Neutrophil (primary cell): ENCODE results near the gene ASB13.

Experiments
- H3K27ac ChIP-seq: fragments of 200-600 bp; sonication (generic); 2 replicates; pipeline ENCODE4 v1.5.1; 2016; ENCODE audit warnings: mild to moderate bottlenecking, moderate library complexity
- H3K27me3 ChIP-seq: fragments of 200-600 bp; sonication (generic); 2 replicates; pipeline ENCODE4 v1.6.0; 2016; ENCODE audit warnings: mild to moderate bottlenecking
- H3K36me3 ChIP-seq: fragments of 200-600 bp; sonication (generic); 2 replicates; pipeline ENCODE4 v1.5.1; 2017
- H3K4me1 ChIP-seq, 2 experiments: fragments of 200-600 bp in 1 of 2; sonication (generic) in 1 of 2; 1 replicate in 1 of 2; 2 replicates in 1 of 2; pipeline versions ENCODE4 v1.5.1 to v1.6.1; 2013 to 2016; ENCODE audit warnings: low read depth in 1 of 2, low read length in 1 of 2, mild to moderate bottlenecking in 1 of 2, moderate library complexity in 1 of 2; ENCODE audit not compliant: control insufficient read depth in 1 of 2, insufficient read depth in 1 of 2
- H3K4me3 ChIP-seq, 2 experiments: fragments of 200-600 bp in 1 of 2; sonication (generic) in 1 of 2; 1 replicate in 1 of 2; 2 replicates in 1 of 2; pipeline ENCODE4 v1.5.1; 2013 to 2016; ENCODE audit warnings: low read depth in 1 of 2, low read length in 1 of 2, mild to moderate bottlenecking in 1 of 2, moderate library complexity in 1 of 2
- H3K9me3 ChIP-seq: fragments of 200-600 bp; sonication (generic); 2 replicates; pipeline ENCODE4 v1.5.1; 2016
- TF ChIP-seq, protein P1 (sequence below): fragments of 200-600 bp; sonication (generic); IDR thresholded peaks from 2 replicates; pipeline ENCODE4 v1.5.1; 2016; ENCODE audit warnings: antibody characterized with exemption

ASB13 gene

DNA sequence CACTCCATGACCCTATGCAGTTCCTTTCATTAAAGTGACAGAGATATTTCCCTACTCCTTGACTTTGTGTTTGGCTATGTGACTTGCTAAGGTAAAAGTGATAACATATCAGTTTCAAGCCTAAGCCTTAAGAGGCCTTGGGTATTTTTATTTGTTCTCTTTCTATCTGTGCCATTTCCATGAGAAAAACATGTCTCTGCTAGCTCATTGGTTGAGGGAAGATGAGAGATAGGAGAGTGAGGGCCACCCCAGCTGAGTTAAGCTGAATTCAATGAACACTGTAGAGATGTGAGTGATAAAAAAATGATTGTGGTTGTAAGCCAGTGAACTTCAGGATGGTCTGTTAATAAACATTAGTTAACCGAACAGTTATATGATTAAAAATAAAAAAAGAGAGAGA, 31.7 kb upstream of the ASB13 start:
- H3K27me3 ChIP-seq, result no peaks in the 10 kb centered on the region
- peaks cover 19 to 24% of the 10 kb centered on the region in 2 experiments for H3K4me1 ChIP-seq
- no peaks in the 10 kb centered on the region for H3K36me3 ChIP-seq
- TF ChIP-seq, protein P1, sequence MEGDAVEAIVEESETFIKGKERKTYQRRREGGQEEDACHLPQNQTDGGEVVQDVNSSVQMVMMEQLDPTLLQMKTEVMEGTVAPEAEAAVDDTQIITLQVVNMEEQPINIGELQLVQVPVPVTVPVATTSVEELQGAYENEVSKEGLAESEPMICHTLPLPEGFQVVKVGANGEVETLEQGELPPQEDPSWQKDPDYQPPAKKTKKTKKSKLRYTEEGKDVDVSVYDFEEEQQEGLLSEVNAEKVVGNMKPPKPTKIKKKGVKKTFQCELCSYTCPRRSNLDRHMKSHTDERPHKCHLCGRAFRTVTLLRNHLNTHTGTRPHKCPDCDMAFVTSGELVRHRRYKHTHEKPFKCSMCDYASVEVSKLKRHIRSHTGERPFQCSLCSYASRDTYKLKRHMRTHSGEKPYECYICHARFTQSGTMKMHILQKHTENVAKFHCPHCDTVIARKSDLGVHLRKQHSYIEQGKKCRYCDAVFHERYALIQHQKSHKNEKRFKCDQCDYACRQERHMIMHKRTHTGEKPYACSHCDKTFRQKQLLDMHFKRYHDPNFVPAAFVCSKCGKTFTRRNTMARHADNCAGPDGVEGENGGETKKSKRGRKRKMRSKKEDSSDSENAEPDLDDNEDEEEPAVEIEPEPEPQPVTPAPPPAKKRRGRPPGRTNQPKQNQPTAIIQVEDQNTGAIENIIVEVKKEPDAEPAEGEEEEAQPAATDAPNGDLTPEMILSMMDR, result no peak
- no peak overlapping the region for H3K4me3 ChIP-seq
- H3K9me3 ChIP-seq, result no peaks in the 10 kb centered on the region
- H3K27ac ChIP-seq, result no peak overlapping the region

DNA sequence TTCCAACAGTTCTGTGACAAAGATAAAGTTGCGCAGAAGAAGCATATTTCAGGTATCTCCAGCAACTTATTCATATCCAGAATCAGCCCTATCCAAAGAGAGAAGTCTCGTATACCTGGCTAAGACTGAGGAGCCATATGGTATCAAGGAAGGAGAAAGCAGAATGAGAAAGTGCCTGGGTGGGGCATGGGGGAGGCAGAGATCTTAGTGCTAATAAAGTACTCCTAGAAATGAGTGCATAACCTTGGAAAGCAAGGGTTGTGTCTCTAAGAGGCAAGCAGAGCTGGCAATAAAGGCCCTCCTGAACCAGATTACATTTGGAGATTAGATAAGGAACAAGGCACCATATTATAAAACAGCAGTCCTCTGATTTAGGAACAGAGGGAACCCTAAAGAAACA, 30.9 kb upstream of the ASB13 start:
- Histone ChIP-seq H3K9me3 (no peaks in the 10 kb centered on the region), H3K36me3 (no peaks in the 10 kb centered on the region), H3K4me1 (peaks cover 24 to 31% of the 10 kb centered on the region in 2 experiments), H3K27ac (no peak overlapping the region), H3K4me3 (no peak overlapping the region), H3K27me3 (no peaks in the 10 kb centered on the region)
- TF ChIP-seq, protein P1, result no peak

DNA sequence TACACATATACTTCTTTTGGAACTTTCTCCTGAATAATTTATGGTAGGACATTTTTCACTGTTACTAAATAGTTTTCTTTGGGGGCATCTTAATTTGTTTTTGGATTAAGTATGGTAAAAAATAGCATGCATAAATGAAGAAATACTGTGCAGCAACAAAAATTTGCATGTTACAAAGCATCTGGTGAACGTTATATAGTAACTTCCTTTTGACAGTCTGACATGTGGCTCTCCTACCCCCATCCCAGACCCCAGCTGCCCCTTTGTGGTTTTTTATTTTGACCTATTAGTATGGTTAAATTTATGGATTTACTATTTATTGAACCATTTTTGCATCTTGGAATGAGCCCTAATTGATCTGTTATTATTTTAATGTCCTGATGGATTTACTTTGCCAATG, 28.2 kb upstream of the ASB13 start:
- H3K27me3 ChIP-seq, result no peaks in the 10 kb centered on the region
- no peaks in the 10 kb centered on the region for H3K9me3 ChIP-seq
- no peak overlapping the region for H3K4me3 ChIP-seq
- TF ChIP-seq, protein P1, result no peak
- H3K4me1 ChIP-seq, result peaks cover 27 to 36% of the 10 kb centered on the region in 2 experiments
- H3K36me3 ChIP-seq, result no peaks in the 10 kb centered on the region
- no peak overlapping the region for H3K27ac ChIP-seq

DNA sequence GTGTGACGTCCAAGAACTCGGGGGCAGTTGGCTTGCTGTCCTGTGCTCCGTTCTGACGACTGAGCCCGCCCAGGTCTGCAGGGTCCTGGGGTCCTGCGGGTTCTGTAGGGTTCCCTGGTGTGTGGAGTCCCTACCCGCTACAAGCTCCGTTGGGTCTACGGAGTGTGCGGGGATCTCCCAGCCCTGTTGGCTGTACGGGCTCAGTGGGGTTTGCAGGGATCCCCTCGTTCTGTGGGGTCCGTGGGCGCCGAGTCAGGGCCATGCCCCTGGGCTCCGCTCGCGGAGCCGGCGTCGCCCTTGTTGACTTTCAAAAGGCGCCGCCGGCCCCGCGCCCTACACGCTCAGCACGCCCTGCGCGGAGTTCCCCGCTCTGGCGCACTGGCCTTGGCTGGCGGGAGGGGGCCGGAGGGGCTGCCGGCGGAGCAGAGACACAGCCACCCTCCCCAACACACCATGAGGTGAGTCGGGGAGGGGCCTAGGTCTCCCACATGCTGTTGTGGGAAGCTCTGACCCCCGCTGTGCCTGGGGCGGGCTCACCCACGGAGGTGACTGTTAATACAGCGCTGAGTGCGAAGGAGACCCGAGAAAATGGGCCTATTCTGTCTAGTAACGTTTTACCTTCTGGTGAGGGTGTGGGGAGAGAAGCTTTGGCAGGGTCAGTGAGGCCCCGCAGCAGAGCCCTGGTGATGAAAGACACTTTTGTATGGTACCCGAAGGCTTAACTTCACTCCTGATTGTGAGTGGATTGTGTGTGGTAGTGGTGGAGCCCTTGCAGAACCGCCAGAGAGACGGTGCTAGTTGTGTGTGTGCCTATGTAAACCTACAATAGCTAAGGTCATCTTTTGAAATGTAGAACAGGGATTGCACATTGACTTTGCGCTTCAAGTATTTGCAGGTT, 26.3 kb upstream of the ASB13 start:
- TF ChIP-seq, protein P1, result no peak
- H3K4me3 ChIP-seq, result peak overlapping the region; percentile 40 to 59
- H3K9me3 ChIP-seq, result no peaks in the 10 kb centered on the region
- peak overlapping the region; percentile 77 for H3K27ac ChIP-seq
- H3K4me1 ChIP-seq, result peaks cover 27 to 36% of the 10 kb centered on the region in 2 experiments
- H3K27me3 ChIP-seq, result no peaks in the 10 kb centered on the region
- no peaks in the 10 kb centered on the region for H3K36me3 ChIP-seq

DNA sequence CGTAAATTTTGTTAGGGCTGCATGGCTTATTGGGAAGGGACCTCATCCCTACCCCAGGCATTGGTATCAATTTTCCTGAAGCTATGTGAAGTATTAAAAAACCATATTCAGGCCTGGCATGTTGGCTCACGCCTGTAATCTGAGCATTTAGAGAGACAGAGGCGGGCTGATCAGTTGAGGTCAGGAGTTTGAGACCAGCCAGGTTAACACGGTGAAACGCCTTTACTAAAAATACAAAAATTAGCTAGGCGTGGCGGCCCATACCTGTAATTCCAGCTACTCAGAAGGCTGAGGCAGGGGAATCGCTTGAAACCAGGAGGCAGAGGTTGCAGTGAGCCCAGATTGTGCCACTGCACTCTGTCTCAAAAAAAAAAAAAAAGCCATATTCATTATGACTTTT, 25.4 kb upstream of the ASB13 start:
- Histone ChIP-seq H3K9me3 (no peaks in the 10 kb centered on the region), H3K27ac (no peak overlapping the region), H3K4me1 (peaks cover 27 to 36% of the 10 kb centered on the region in 2 experiments), H3K36me3 (no peaks in the 10 kb centered on the region), H3K4me3 (no peak overlapping the region), H3K27me3 (no peaks in the 10 kb centered on the region)
- TF ChIP-seq, protein P1, result no peak
